ENCODE measurements around the gene HTT-AS.

HTT-AS gene

DNA sequence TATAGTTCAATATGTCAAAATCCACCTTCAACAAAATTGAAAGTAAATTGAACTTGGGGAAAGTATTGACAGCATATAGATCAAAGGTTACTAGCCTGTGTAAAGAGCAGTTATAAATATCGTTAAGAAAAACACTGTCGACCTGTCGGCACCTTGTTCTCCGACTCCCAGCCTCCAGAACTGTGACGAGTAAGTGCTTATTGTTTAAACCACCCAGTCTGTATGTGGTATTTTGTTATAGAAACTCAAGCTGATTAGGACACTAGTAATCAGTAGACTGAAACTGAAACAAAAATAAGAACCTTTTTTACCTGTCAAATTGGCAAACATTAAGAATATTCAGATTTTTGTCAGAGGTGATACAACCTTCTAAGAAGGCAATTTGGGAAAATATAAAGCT, 17.1 kb upstream of the HTT-AS start:
- DNase-seq (ENCODE audit: low read depth): no peak
- H3K4me3 ChIP-seq (replicated peaks; ENCODE audit: low read depth, low read length): no peak overlapping the region
- TF ChIP-seq, protein P1, sequence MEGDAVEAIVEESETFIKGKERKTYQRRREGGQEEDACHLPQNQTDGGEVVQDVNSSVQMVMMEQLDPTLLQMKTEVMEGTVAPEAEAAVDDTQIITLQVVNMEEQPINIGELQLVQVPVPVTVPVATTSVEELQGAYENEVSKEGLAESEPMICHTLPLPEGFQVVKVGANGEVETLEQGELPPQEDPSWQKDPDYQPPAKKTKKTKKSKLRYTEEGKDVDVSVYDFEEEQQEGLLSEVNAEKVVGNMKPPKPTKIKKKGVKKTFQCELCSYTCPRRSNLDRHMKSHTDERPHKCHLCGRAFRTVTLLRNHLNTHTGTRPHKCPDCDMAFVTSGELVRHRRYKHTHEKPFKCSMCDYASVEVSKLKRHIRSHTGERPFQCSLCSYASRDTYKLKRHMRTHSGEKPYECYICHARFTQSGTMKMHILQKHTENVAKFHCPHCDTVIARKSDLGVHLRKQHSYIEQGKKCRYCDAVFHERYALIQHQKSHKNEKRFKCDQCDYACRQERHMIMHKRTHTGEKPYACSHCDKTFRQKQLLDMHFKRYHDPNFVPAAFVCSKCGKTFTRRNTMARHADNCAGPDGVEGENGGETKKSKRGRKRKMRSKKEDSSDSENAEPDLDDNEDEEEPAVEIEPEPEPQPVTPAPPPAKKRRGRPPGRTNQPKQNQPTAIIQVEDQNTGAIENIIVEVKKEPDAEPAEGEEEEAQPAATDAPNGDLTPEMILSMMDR (IDR thresholded peaks at IDR 0.05; ENCODE audit: low read length, missing control alignments): no peak

DNA sequence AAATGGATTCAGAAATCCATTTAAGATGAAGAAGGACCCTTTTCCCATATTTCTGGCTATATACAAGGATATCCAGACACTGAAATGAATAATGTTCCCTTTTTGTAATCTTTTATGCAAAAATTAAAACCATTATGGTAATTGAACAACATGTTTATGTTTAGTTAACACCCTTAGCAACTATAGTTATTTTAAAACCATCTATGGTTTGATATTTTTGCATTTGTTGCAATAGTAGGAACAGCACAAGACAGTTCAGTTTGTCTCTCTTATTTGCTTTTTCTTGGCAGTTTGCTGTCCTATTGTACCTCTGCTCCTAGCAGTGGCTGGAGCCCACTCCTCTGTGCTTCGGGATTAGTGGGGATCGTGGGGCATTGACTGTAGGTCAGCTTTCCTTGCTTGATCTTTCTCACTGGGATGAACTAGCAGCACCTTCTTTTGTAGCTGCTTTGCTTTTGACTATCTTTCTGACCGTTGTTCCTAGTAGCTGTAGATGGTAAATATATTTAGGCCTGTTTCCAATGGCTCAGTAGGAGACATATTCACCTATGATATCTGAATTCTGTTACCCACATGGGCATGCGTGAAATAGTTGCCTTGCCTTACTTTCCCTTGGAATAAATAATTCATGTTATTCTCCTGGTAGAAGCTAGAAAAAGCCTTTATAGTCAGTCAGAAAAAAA, 12.9 kb upstream of the HTT-AS start:
- DNase-seq (ENCODE audit: low read depth): no peak
- TF ChIP-seq, protein P1 (IDR thresholded peaks at IDR 0.05; ENCODE audit: low read length, missing control alignments): no peak
- no peak overlapping the region for H3K4me3 ChIP-seq (replicated peaks; ENCODE audit: low read depth, low read length)

DNA sequence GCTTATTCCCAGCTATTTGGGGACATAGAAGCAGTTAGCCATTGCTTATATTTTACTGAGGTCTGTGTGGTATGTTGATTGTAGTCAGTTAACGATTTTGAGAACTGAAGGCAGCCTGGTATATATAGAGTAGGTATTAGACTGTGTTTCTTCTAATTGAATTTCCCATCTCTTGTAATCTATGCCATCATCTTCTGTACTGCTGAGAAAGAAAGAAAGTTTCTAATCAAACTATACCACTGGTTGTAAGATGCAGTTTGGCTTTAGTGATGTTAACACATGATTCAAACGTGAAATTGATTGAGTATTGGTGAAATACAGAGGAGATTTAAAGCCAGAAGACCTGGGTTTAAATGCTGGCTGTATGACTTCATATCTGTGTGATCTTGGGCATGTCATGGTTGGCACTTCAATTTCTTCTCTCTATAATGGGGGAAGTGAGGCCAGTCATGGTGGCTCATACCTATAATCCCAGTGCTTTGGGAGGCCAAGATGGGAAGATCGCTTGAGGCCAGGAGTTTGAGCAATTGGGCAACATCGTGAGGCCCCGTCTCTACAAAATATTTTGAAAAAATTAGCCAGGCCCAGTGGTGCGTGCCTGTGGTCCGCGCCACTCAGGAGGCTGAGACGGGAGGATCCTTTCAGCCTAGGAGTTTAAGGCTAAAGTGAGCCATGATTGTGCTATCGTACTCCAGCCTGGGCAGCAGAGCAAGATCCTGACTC, 11.8 kb upstream of the HTT-AS start:
- no peak for DNase-seq (ENCODE audit: low read depth)

DNA sequence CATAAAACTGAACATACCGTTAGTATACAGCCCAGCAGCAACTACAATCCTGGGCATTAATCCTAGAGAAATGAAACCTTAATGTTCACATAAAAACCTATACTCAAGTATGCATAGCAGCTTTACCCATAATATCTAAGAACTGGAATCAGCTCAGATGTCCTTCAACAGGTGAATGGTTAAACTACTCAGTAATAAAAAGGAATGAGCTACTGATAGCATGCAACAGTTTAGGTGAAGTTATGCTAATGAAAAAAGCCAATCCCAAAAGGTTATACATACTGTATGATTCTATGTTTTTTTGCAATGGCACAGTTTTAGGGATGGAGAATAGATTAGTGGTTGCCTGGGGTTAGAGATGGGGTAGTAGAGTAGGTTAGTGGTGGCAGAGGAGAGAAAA, 9.4 kb upstream of the HTT-AS start:
- no peak for DNase-seq (ENCODE audit: low read depth)
- H3K4me3 ChIP-seq (replicated peaks; ENCODE audit: low read depth, low read length): no peak overlapping the region
- TF ChIP-seq, protein P1 (IDR thresholded peaks at IDR 0.05; ENCODE audit: low read length, missing control alignments): no peak

More for the DNA sequence above, 11.8 kb upstream of the HTT-AS start:
- H3K4me3 ChIP-seq (replicated peaks; ENCODE audit: low read depth, low read length): no peak overlapping the region
- TF ChIP-seq, protein P1 (IDR thresholded peaks at IDR 0.05; ENCODE audit: low read length, missing control alignments): no peak

DNA sequence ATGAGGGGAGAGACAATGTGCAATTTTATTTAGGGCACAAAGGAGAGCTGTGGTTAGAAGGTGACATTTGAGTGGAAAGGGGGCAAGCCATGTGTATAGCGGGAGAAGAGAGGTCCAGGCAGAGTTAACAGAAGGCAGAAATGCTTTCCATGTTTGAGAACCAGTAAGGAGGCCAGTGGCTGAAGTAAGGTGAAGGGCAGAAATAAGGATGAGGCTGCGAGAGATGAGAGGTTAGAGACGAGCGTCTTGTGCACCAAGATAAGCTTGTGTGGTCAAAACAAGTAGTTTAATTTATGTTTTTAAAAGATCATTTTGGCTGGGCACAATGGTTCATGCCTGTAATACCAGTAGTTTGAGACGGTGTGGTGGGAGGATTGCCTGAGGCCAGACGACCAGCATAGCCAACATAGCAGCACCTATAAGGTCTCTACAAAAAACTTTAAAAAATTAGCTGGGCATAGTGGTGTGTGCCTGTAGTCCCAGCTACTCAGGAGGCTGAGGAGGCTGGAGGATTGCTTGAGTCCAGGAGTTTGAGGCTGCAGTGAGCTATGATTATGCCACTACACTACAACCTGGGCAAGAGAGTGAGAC, 8.7 kb upstream of the HTT-AS start:
- H3K4me3 ChIP-seq (replicated peaks; ENCODE audit: low read depth, low read length): no peak overlapping the region
- DNase-seq (ENCODE audit: low read depth): no peak
- TF ChIP-seq, protein P1 (IDR thresholded peaks at IDR 0.05; ENCODE audit: low read length, missing control alignments): no peak

DNA sequence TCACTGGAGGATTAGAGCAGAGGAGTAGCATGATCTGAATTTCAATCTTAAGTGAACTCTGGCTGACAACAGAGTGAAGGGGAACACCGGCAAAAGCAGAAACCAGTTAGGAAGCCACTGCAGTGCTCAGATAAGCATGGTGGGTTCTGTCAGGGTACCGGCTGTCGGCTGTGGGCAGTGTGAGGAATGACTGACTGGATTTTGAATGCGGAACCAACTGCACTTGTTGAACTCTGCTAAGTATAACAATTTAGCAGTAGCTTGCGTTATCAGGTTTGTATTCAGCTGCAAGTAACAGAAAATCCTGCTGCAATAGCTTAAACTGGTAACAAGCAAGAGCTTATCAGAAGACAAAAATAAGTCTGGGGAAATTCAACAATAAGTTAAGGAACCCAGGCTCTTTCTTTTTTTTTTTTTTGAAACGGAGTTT, 5.4 kb upstream of the HTT-AS start:
- no peak overlapping the region for H3K4me3 ChIP-seq (replicated peaks; ENCODE audit: low read depth, low read length)
- DNase-seq (ENCODE audit: low read depth): no peak
- TF ChIP-seq, protein P1 (IDR thresholded peaks at IDR 0.05; ENCODE audit: low read length, missing control alignments): no peak

All from fibroblast of pulmonary artery (primary cell).